HepG2 (cell line): ENCODE results near the gene TMEM220. TPM values are rescaled to one million over a fixed set of nuclear protein-coding genes. Genes with fewer than 3 reads are reported as not detected.

ENCODE experiments used
- BRF2 ChIP-seq: sonication (generic); formaldehyde crosslinking; IDR thresholded peaks from 2 replicates; pipeline ENCODE4 v1.8.1; 2022; ENCODE audit warnings: mild to moderate bottlenecking, missing genetic modification reagents
- CBX1 ChIP-seq: IDR thresholded peaks from one replicate; pipeline ENCODE4 v1.6.1; 2016; ENCODE audit warnings: antibody characterized with exemption, low read depth
- FOXJ3 ChIP-seq: sonication (generic); formaldehyde crosslinking; IDR thresholded peaks from 2 replicates; pipeline ENCODE4 v1.4.0; 2020; ENCODE audit warnings: missing genetic modification reagents, mild to moderate bottlenecking, borderline replicate concordance
- GRHL1 ChIP-seq: sonication (generic); formaldehyde crosslinking; conservative IDR thresholded peaks from 2 replicates; pipeline ENCODE4 v1.8.0; 2022; ENCODE audit warnings: missing genetic modification reagents
- HNF4G ChIP-seq, 2 experiments: sonication (generic) in 1 of 2; formaldehyde crosslinking in 1 of 2; IDR thresholded peaks; 2 replicates each; pipeline versions ENCODE4 v1.4.0 to v1.6.1; 2011 to 2020; ENCODE audit warnings: borderline replicate concordance in 2 of 2, low read depth in 2 of 2, mild to moderate bottlenecking in 2 of 2, low read length in 1 of 2, missing genetic modification reagents in 1 of 2, moderate library complexity in 1 of 2
- KLF15 ChIP-seq: sonication (generic); formaldehyde crosslinking; IDR thresholded peaks from 2 replicates; pipeline ENCODE4 v1.8.1; 2023; ENCODE audit warnings: borderline replicate concordance, mild to moderate bottlenecking, inconsistent platforms, missing genetic modification reagents, mixed read lengths
- NFE2 ChIP-seq: sonication (generic); formaldehyde crosslinking; IDR thresholded peaks from 2 replicates; pipeline ENCODE4 v1.4.0; 2020; ENCODE audit warnings: missing genetic modification reagents
- NPAS2 ChIP-seq: sonication (generic); formaldehyde crosslinking; IDR thresholded peaks from 2 replicates; pipeline ENCODE4 v1.8.0; 2022; ENCODE audit warnings: mild to moderate bottlenecking, missing genetic modification reagents, borderline replicate concordance
- RBM22 ChIP-seq: fragments of 200-400 bp; formaldehyde crosslinking; optimal IDR thresholded peaks from 2 replicates; pipeline ENCODE3; 2017; ENCODE audit warnings: mild to moderate bottlenecking, low read length, moderate library complexity
- RCOR2 ChIP-seq: IDR thresholded peaks from 2 replicates; pipeline ENCODE4 v1.6.1; 2016; ENCODE audit warnings: missing biosample characterization, missing genetic modification reagents
- SRY ChIP-seq: sonication (generic); formaldehyde crosslinking; IDR thresholded peaks from 2 replicates; pipeline ENCODE4 v1.8.0; 2022; ENCODE audit warnings: mild to moderate bottlenecking, missing genetic modification reagents
- U2AF2 ChIP-seq: fragments of 200-400 bp; formaldehyde crosslinking; IDR thresholded peaks from 2 replicates; pipeline ENCODE4 v1.6.1; 2017; ENCODE audit warnings: low read depth, mild to moderate bottlenecking, low read length
- ZBTB2 ChIP-seq: sonication (generic); formaldehyde crosslinking; IDR thresholded peaks from 2 replicates; pipeline ENCODE4 v1.8.0; 2022; ENCODE audit warnings: low read depth, missing genetic modification reagents
- ZFP82 ChIP-seq: sonication (generic); formaldehyde crosslinking; IDR thresholded peaks from 2 replicates; pipeline ENCODE4 v1.5.1; 2020; ENCODE audit warnings: mild to moderate bottlenecking, missing genetic modification reagents, borderline replicate concordance
- ZNF180 ChIP-seq: sonication (generic); formaldehyde crosslinking; IDR thresholded peaks from 2 replicates; pipeline ENCODE4 v1.4.0; 2020; ENCODE audit warnings: low read depth, missing genetic modification reagents, borderline replicate concordance
- ZNF674 ChIP-seq: sonication (generic); formaldehyde crosslinking; IDR thresholded peaks from 2 replicates; pipeline ENCODE4 v1.5.0; 2020; ENCODE audit warnings: low read depth, mild to moderate bottlenecking, missing genetic modification reagents
- ZNF773 ChIP-seq: sonication (generic); formaldehyde crosslinking; IDR thresholded peaks from 2 replicates; pipeline ENCODE4 v1.4.0; 2020; ENCODE audit warnings: missing genetic modification reagents, borderline replicate concordance
- ZNF841 ChIP-seq: sonication (generic); formaldehyde crosslinking; IDR thresholded peaks from 2 replicates; pipeline ENCODE4 v1.8.1; 2023; ENCODE audit warnings: missing genetic modification reagents, borderline replicate concordance
- polyA plus RNA-seq, 8 experiments: library from polyadenylated mRNA; depleted of rRNA in 3 of 8; stranded (reverse) in 7 of 8; unstranded in 1 of 8; fragments of >200 nt; fragmentation: Illumina TruSeq in 4 of 8; extraction: Trizol in 4 of 8; gene quantifications; 2 replicates each; pipeline versions ENCODE4 v1.2.1 to v1.2.3, GENCODE V29; 2011 to 2016; ENCODE audit warnings: low read depth in 4 of 8, missing spikeins in 1 of 8, mixed read lengths in 1 of 8; ENCODE audit not compliant: insufficient read depth in 1 of 8
- total RNA-seq, 5 experiments: library from RNA; depleted of rRNA; stranded (reverse); fragments of >200 nt; fragmentation: Illumina TruSeq; extraction: Trizol; gene quantifications; 2 replicates each; pipeline ENCODE4 v1.2.3, GENCODE V29; 2016; ENCODE audit warnings: low read depth in 1 of 5
- TF ChIP-seq, protein P1 (sequence below): IDR thresholded peaks from 2 replicates; pipeline ENCODE4 v1.6.1; 2016; ENCODE audit warnings: low read depth, control low read depth

TMEM220 gene
- total and polyA plus RNA-seq, 2 of the 13 experiments (the other 11 are each of a cell fraction or from before 2014, with no cell fraction given), result 1.3 to 2.2 TPM

DNA sequence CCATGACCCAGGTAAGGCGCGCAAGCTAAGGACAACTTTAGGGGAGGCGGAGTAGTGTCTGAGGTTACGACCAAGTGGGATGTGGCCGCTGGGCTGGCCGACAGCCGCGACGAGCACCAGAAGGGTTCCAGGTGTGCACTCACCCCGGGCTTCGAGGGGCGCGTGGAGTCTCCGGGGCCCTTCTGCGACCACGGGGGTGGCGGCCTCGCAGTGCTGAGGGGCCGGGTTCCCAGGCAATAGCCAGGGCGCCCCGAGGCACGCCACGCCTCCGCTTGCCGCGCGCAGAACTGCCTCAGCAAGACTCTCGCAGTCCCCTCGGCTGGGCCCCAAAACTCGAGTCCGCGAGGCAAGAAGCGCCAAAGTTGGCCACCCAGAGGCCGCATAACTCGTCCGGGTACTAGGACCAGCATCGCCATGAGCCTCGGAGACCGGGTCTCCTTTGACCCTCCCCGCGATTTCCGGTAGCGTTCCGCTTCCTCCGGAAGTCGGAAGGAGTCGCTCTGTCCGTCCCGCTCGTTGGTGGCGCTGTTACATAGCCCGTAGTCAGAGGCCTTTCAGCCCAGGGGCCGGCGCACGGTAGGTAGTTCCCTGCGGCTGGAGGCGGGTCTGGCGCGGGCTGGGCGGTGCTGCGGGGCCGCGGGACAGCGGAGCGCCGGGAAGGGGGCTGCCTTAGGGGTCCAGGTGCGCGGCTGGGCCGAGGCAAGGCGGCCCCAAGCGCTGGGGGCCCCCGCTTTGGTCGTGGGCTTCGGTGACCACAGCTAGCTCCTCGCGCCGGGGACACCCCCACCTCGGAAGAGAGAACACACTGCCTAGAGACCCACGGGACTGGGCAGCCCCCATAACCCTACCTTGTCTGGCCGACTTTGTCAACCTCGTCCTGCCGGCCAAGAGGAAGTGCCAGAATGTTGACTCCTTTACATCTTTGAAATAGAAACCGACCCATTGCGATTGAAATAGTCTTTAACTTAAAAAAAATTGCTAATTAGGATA is 32.4 kb downstream of the TMEM220 start, which contains the start of the genes ADPRM and SCO1 (continued):
- TF ChIP-seq KLF15 (CRISPR knock-in tag), result 0 out of 2 replicates have a peak, but pooled peaks have one; percentile 36
- no peak for TF ChIP-seq HNF4G (IDR thresholded peaks at IDR 0.05; ENCODE audit: borderline replicate concordance, low read depth, low read length)
- peak; percentile 19; the same call in 1 of the 2 replicates for TF ChIP-seq HNF4G (CRISPR knock-in tag; IDR thresholded peaks at IDR 0.05; ENCODE audit: borderline replicate concordance, low read depth)
- TF ChIP-seq RCOR2 (CRISPR knock-in tag), result no peak
- TF ChIP-seq ZNF773 (CRISPR knock-in tag), result 0 out of 2 replicates have a peak, but pooled peaks have one; percentile 86
- 0 out of 2 replicates have a peak, but pooled peaks have one; percentile 19 for TF ChIP-seq ZFP82 (CRISPR knock-in tag)
- TF ChIP-seq ZNF841 (CRISPR knock-in tag), result no peak
- TF ChIP-seq, protein P1, sequence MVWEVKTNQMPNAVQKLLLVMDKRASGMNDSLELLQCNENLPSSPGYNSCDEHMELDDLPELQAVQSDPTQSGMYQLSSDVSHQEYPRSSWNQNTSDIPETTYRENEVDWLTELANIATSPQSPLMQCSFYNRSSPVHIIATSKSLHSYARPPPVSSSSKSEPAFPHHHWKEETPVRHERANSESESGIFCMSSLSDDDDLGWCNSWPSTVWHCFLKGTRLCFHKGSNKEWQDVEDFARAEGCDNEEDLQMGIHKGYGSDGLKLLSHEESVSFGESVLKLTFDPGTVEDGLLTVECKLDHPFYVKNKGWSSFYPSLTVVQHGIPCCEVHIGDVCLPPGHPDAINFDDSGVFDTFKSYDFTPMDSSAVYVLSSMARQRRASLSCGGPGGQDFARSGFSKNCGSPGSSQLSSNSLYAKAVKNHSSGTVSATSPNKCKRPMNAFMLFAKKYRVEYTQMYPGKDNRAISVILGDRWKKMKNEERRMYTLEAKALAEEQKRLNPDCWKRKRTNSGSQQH (CRISPR knock-in tag), result peak; percentile 48; the same call in 1 of the 2 replicates
- no peak for TF ChIP-seq RBM22
- TF ChIP-seq CBX1, result peak; percentile 77
- no peak for TF ChIP-seq ZNF180 (CRISPR knock-in tag)
- peak; percentile 84 for TF ChIP-seq ZBTB2
- peak; percentile 91; the same call in 1 of the 2 replicates for TF ChIP-seq BRF2
- no peak for TF ChIP-seq NFE2
- no peak for TF ChIP-seq SRY (CRISPR knock-in tag)
- no peak for TF ChIP-seq U2AF2
- no peak for TF ChIP-seq GRHL1 (CRISPR knock-in tag)
- no peak; the same call in 1 of the 2 replicates for TF ChIP-seq ZNF674 (CRISPR knock-in tag)
- no peak for TF ChIP-seq NPAS2 (CRISPR knock-in tag)
- TF ChIP-seq FOXJ3 (CRISPR knock-in tag), result peak; percentile 48; the same call in 1 of the 2 replicates
